Transverse colon (tissue), 4 donors: ENCODE measurements around the gene LSAMP.

ENCODE experiments used
- POLR2A ChIP-seq: fragments of 450-650 bp; IDR thresholded peaks from one replicate; pipeline ENCODE4 v1.6.1; 2016; ENCODE audit warnings: antibody characterized with exemption, mild to moderate bottlenecking, moderate library complexity
- POLR2AphosphoS5 ChIP-seq, 3 donors: sonication (generic); formaldehyde crosslinking; IDR thresholded peaks; one replicate each; pipeline ENCODE4 v1.6.1; 2016; ENCODE audit warnings: antibody characterized with exemption in 3 of 3
- TF ChIP-seq, protein P1 (sequence below), 5 experiments: fragments of 200-600 bp in 3 of 5; fragments of 450-650 bp in 2 of 5; sonication (generic) in 3 of 5; IDR thresholded peaks; 1 replicate in 2 of 5; 2 replicates in 3 of 5; pipeline ENCODE4 v1.5.1; 2016 to 2017; ENCODE audit warnings: antibody characterized with exemption in 5 of 5, inconsistent platforms in 3 of 5, mild to moderate bottlenecking in 2 of 5, moderate library complexity in 1 of 5

GRCh38 chr3:115930922-115931321 lies 514.4 kb downstream of the LSAMP start:
- TF ChIP-seq, protein P1, sequence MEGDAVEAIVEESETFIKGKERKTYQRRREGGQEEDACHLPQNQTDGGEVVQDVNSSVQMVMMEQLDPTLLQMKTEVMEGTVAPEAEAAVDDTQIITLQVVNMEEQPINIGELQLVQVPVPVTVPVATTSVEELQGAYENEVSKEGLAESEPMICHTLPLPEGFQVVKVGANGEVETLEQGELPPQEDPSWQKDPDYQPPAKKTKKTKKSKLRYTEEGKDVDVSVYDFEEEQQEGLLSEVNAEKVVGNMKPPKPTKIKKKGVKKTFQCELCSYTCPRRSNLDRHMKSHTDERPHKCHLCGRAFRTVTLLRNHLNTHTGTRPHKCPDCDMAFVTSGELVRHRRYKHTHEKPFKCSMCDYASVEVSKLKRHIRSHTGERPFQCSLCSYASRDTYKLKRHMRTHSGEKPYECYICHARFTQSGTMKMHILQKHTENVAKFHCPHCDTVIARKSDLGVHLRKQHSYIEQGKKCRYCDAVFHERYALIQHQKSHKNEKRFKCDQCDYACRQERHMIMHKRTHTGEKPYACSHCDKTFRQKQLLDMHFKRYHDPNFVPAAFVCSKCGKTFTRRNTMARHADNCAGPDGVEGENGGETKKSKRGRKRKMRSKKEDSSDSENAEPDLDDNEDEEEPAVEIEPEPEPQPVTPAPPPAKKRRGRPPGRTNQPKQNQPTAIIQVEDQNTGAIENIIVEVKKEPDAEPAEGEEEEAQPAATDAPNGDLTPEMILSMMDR (IDR thresholded peaks at IDR 0.05), result no peak
- TF ChIP-seq POLR2A, result no peak
- no peak for TF ChIP-seq POLR2AphosphoS5 (IDR thresholded peaks at IDR 0.05)
